ENCODE results near the gene CLIC2.
"Not testable (repeated sequence)": the region's sequence is repeated elsewhere in the genome, so short reads cannot be mapped to it uniquely, and the experiment has no call there.

CLIC2 gene

GRCh38 chrX:155334486-155335336, at the start of gene CLIC2:
Gene CLIC2, minus strand, starts transcription at chrX:155334614. Its CDS starts 187 bp downstream, at chrX:155334427.
- no peak for DNase-seq (ENCODE audit: low read depth in 1 of 2, low spot score in 1 of 2)

GRCh38 chrX:155382529-155382967, 48.1 kb upstream of the CLIC2 start:
- DNase-seq (ENCODE audit: low read depth in 1 of 2, low spot score in 1 of 2): not testable (repeated sequence)

- not testable (repeated sequence) for DNase-seq (ENCODE audit: low read depth in 1 of 2, low spot score in 1 of 2)
Observed at GRCh38 chrX:155381843-155382528, 47.6 kb upstream of the CLIC2 start, which contains the start of gene F8A2. Gene F8A2, plus strand, starts transcription at chrX:155382095. Its CDS starts 20 bp downstream, at chrX:155382115.

GRCh38 chrX:155379802-155380201, 45.4 kb upstream of the CLIC2 start:
- not testable (repeated sequence) for DNase-seq (ENCODE audit: low read depth in 1 of 2, low spot score in 1 of 2)

GRCh38 chrX:155373777-155374458, 39.5 kb upstream of the CLIC2 start:
- DNase-seq (ENCODE audit: low read depth in 1 of 2, low spot score in 1 of 2): not testable (repeated sequence)

- DNase-seq (ENCODE audit: low read depth in 1 of 2, low spot score in 1 of 2): not testable (repeated sequence)
Observed at GRCh38 chrX:155363712-155364111, 29.3 kb upstream of the CLIC2 start.

GRCh38 chrX:155349448-155349847, 15.0 kb upstream of the CLIC2 start:
- not testable (repeated sequence) for DNase-seq (ENCODE audit: low read depth in 1 of 2, low spot score in 1 of 2)

- not testable (repeated sequence) for DNase-seq (ENCODE audit: low read depth in 1 of 2, low spot score in 1 of 2)
Observed at GRCh38 chrX:155345689-155346088, 11.3 kb upstream of the CLIC2 start.

GRCh38 chrX:155335337-155335712, 911 bp upstream of the CLIC2 start:
- not testable (repeated sequence) for DNase-seq (ENCODE audit: low read depth in 1 of 2, low spot score in 1 of 2)

GRCh38 chrX:155333544-155334100, 792 bp downstream of the CLIC2 start:
- no peak for DNase-seq (ENCODE audit: low read depth in 1 of 2, low spot score in 1 of 2)

- no peak for DNase-seq (ENCODE audit: low read depth in 1 of 2, low spot score in 1 of 2)
Observed at GRCh38 chrX:155330992-155331391, 3.4 kb downstream of the CLIC2 start.

- no peak for DNase-seq (ENCODE audit: low read depth in 1 of 2, low spot score in 1 of 2)
Observed at GRCh38 chrX:155329293-155329692, 5.1 kb downstream of the CLIC2 start.

- no peak for DNase-seq (ENCODE audit: low read depth in 1 of 2, low spot score in 1 of 2)
Observed at GRCh38 chrX:155326610-155327009, 7.8 kb downstream of the CLIC2 start.

GRCh38 chrX:155314260-155314659, 20.2 kb downstream of the CLIC2 start:
- no peak for DNase-seq (ENCODE audit: low read depth in 1 of 2, low spot score in 1 of 2)

GRCh38 chrX:155313766-155314165, 20.6 kb downstream of the CLIC2 start:
- no peak for DNase-seq (ENCODE audit: low read depth in 1 of 2, low spot score in 1 of 2)

GRCh38 chrX:155293771-155294170, 40.6 kb downstream of the CLIC2 start:
- DNase-seq (ENCODE audit: low read depth in 1 of 2, low spot score in 1 of 2): no peak

- no peak for DNase-seq (ENCODE audit: low read depth in 1 of 2, low spot score in 1 of 2)
Observed at GRCh38 chrX:155279873-155280272, 54.5 kb downstream of the CLIC2 start.

- no peak for DNase-seq (ENCODE audit: low read depth in 1 of 2, low spot score in 1 of 2)
Observed at GRCh38 chrX:155270969-155271368, 63.4 kb downstream of the CLIC2 start.

GRCh38 chrX:155267995-155268394, 66.4 kb downstream of the CLIC2 start:
- not testable (repeated sequence) for DNase-seq (ENCODE audit: low read depth in 1 of 2, low spot score in 1 of 2)

GRCh38 chrX:155266439-155266838, 68.0 kb downstream of the CLIC2 start:
- no peak for DNase-seq (ENCODE audit: low read depth in 1 of 2, low spot score in 1 of 2)
